ENCODE measurements around the gene SLC37A3.
"Not testable (repeated sequence)": the region's sequence is repeated elsewhere in the genome, so short reads cannot be mapped to it uniquely, and the experiment has no call there.

The SLC37A3 gene

DNA sequence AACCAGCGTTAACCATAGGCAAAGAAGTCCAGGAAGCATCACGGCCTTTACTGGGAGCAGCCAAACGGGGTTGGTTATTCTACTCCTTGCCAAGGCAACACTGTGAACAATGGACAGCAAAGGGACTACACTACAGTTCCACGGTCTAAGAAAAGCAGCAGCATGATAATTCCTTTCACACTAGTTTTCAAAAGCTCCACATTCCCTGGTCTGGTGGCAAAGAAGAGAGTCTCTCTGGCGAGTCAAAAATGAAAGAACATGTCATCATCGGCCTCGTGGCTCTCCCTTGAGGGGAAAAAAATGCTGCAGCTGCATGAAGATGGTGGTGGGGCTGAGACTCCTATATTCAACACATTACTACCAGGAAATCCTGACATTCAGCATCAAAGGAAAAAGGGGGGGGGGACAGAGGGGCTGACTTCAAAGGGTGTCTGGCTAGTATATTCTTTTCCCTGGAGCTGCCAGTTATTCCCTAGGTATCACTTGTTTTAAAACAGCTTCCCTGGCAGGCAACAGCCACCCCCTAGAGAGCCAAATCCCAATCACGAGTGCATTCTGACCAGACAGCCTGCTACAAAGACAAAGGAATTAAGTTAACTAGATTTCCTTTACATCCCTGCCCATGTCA lies 49.1 kb downstream of the SLC37A3 start:
- no peak for DNase-seq (ENCODE audit: extremely low read depth in 1 of 2, low read depth in 1 of 2)

DNA sequence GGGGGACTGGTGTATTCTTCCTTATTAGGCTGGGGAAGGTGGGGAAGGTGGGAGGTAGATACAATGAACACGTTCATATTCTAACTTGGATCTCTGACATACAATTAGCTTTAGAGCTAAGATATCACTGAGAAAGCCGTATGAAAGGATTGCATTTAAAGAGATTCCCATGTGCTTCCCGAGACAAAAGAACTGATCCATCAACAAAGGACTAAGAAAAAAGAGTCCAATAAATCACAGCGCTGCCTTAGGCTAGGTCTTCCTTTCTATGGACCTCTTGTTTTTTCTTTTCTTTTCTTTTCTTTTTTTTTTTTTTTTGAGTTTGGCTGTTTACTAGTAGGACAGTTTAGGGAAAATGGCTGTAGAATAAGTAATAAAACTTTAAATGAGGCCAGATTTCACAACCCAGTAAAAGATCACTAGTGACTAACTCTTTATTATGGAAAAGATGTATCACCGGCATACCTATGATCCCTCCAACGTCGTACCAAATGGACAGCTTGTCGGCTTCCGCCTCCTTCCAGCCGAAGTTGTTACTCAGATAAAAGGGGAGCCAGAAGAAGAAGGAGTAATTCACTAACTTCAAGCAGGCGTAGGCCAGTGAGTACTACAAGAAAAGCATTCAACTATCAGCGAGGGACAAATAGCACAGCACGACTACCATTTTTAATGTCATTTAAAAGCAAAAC lies 50.0 kb downstream of the SLC37A3 start:
- no peak for DNase-seq (ENCODE audit: extremely low read depth in 1 of 2, low read depth in 1 of 2)

DNA sequence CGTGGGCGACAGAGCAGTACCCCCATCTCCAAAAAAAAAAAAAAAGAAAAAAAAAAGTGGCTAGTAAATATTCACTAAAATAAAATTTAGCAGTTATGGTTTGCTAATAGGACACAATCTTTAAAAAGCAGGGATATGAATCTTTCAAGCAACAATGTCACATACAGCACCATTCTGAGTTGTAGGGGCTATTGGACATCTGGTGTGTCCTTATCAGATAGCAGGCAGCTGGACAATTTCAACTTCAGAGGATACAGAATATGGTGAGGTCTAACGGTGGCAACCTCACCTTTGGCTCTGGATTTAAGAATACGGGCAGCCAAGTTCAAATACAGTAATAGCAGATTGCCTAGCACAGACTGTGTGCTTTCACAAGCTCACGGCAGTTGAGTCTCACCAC lies 51.1 kb downstream of the SLC37A3 start:
- no peak for DNase-seq (ENCODE audit: extremely low read depth in 1 of 2, low read depth in 1 of 2)

DNA sequence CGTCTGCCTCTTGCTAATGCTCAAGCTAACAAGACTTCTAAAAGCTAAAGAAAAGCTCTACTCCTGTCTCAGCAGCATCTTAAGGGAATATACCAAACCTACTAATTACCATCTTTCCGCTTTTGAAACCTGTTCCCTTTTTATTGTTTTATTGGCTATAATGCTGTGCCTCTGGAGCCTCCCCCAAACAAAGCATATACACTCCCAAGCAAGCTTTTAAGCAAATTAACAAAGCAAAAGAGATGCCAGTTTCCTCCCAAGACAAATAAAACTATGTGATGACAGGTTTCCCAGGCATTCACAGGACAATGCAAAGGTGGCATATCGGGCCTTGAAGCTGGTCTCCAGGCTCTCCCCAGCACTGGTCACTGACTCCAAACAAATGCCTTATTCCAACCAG lies 52.9 kb downstream of the SLC37A3 start:
- no peak for DNase-seq (ENCODE audit: extremely low read depth in 1 of 2, low read depth in 1 of 2)

- no peak for DNase-seq (ENCODE audit: extremely low read depth in 1 of 2, low read depth in 1 of 2)
These were observed 55.4 kb downstream of the SLC37A3 start for GRCh38 chr7:140342727-140343514.

- DNase-seq (ENCODE audit: extremely low read depth in 1 of 2, low read depth in 1 of 2), result not testable (repeated sequence)
These were observed 59.4 kb downstream of the SLC37A3 start for GRCh38 chr7:140338959-140339358.

DNA sequence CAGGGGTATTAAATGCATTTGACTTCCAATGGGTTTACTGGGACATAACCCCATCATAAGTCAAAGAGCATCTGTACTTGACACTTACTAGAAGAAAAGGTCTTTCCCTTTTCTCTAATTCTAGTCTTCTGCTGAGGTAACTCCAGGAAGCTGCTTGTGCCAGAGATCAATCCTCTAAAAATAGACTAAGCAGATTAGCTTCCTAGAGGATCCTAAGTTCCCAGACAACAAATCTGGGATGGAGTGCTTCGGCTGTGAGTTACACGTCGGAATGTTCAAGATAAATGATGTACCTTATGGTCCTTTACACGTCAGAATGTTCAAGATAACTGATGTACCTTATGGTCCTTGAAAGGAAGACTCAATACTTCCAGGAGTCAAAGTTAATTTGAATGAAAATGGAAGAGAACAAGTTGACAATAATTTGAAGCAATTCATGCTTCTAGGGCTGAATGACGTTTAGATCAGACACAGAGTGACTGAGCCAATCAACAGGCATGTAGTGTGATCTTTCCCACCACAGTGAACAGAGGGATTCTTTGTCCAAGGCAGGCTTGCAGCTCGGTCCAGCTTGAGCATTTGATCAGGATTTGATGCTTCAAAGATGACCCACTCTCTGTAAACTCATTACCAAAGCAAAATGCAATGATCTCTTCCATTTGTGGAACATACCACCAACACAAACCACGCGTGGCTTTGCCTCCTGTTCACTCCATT lies 63.8 kb downstream of the SLC37A3 start:
- no peak for DNase-seq (ENCODE audit: extremely low read depth in 1 of 2, low read depth in 1 of 2)

- DNase-seq (ENCODE audit: extremely low read depth in 1 of 2, low read depth in 1 of 2), result no peak
These were observed 64.6 kb downstream of the SLC37A3 start for GRCh38 chr7:140333686-140334085.

DNA sequence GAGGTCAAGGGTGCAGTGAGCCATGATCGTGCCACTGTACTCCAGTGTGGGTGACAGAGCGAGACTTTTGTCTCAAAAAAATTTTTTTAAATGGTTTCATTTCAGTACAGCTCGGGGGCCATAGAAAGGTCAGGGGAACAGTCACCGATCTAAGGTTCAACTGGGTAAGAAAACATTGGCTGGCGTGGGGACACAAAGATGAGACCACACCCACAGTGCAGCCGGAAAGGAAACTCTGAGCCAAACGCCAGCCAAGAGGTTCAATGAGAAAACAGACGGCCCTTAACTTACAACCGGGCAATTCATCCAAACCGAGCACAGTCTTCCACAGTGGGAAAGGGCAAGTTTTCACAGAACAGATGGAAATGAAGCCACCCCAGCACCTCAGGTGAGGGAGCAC lies 65.1 kb downstream of the SLC37A3 start:
- no peak for DNase-seq (ENCODE audit: extremely low read depth in 1 of 2, low read depth in 1 of 2)

DNA sequence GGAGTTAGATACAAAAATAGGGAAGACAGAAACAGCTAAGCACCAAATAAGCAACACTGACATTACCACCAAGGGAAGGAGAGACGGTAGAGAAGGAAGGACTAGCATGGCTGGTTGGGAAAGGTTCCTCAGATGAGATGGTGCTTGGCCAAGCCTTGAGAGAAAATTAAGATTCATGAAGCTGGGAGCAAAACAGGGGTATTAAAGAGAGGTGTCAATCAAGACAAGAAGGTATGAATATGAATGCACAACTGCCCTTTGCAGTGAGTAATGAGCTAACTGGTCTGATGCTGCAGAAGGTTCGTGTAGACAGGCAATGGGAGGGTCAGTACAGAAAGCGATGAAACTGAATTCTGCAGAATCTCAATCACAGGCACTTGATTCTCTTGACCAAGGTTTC lies 67.7 kb downstream of the SLC37A3 start:
- DNase-seq (ENCODE audit: extremely low read depth in 1 of 2, low read depth in 1 of 2), result no peak

- no peak for DNase-seq (ENCODE audit: extremely low read depth in 1 of 2, low read depth in 1 of 2)
These were observed 68.2 kb downstream of the SLC37A3 start for GRCh38 chr7:140330128-140330527.

DNA sequence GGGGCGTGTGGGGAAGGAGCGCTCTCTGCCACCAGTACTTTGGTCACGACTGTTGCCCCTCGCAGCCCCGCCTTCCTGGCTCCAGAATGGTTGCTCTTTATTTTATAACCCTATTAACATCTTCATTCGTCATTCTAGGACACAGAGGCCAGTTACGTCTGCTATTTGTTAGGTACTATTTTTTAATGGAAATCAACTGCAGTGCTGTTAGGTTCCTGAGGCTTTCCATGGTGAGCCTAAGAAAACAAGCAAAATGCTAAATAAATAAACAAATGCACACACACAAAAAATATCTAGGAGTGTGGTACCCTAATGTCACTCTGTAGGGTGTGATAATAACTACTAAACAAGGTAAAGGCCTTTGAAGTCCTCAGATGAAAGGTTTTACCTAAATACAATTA lies 71.1 kb downstream of the SLC37A3 start:
- DNase-seq (ENCODE audit: extremely low read depth in 1 of 2, low read depth in 1 of 2), result no peak

GRCh38 chr7:140326116-140326928 lies 72.0 kb downstream of the SLC37A3 start:
- peak in 1 of 2 donors; percentile 16 for DNase-seq (ENCODE audit: extremely low read depth in 1 of 2, low read depth in 1 of 2)

DNA sequence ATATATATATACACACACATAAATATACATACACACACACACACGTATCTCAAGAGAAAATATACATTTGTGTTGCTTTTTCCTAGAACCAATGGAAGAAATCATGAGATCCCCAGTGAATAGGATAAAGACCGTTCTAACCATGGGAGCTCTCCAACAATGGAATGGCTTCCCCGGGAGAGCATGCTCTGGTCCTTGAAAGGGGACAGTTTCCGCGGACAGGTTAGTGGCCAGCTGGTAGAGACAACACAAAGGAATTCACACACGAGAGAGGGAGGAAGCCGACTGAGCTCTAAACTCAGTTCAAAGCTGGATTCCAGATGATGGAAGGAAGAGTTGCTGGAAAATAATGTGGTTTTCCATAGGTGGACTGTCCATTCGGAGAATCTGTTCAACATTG lies 72.7 kb downstream of the SLC37A3 start:
- no peak for DNase-seq (ENCODE audit: extremely low read depth in 1 of 2, low read depth in 1 of 2)

- no peak for DNase-seq (ENCODE audit: extremely low read depth in 1 of 2, low read depth in 1 of 2)
These were observed 73.6 kb downstream of the SLC37A3 start for GRCh38 chr7:140324714-140325113.

DNA sequence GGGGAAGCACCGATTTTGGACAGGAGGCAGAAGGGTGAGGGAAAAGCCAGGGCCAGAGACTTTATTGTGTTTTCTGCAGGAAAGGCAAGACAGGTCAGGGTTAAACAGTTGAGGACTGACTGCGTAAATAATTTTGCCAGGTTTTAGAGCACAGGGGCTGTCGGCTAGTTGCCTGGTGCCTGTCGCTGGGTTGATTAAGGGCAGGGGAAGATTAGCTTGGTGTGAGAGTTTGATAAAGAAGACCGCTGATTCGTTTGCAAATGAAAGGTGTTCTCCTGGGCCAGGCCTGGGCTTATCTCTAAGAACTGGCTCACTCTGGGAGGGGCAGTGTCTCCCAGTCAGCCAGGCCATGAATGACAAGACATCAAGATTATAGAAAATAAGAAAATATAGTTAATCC lies 75.6 kb downstream of the SLC37A3 start:
- no peak for DNase-seq (ENCODE audit: extremely low read depth in 1 of 2, low read depth in 1 of 2)

- not testable (repeated sequence) for DNase-seq (ENCODE audit: extremely low read depth in 1 of 2, low read depth in 1 of 2)
These were observed 78.3 kb downstream of the SLC37A3 start for GRCh38 chr7:140320078-140320477.

DNA sequence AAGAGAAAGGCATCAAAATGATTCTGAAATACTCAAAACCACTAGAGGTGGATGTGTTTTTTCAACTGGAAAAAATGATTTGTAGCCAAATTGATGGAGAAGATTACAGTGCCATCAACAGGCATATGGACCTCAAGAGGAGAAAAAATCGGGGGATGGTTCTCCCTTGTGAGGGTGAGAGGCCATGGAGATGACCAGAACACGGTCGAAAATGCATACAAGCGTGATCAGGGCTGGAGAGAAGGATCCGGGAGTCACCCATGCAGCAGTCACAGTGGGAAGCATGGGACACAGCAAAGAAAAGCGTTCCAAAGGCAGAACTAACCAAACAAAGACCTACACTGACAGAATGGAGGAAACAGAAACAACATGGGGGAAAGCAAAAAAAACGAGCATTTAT lies 80.3 kb downstream of the SLC37A3 start:
- no peak for DNase-seq (ENCODE audit: extremely low read depth in 1 of 2, low read depth in 1 of 2)

DNA sequence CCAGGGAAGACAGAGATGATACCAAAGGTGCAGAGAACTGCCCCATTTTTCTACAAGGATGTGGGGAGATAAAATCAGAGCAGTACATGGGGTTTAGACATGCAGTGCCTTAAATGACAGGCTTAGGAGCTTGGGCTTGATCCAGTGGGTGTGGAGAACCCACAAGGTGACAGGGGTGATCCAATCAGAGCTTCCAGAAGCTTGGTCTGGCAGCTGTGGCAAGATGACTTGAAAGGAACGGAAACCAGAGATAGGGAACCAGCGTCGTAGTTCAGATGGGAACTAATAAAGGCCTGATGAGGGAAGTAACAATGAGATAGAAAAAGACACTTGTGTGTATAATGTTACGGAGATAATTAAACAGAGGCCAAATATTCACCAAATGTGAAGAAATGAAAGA lies 80.7 kb downstream of the SLC37A3 start:
- peak in 1 of 2 donors; percentile 17 for DNase-seq (ENCODE audit: extremely low read depth in 1 of 2, low read depth in 1 of 2)

GRCh38 chr7:140316165-140316661 lies 82.1 kb downstream of the SLC37A3 start:
- DNase-seq (ENCODE audit: extremely low read depth in 1 of 2, low read depth in 1 of 2), result peak in 1 of 2 donors; percentile 26

All from stimulated activated CD8-positive, alpha-beta memory T cell treated with anti-CD3 and anti-CD28 coated beads, Interleukin-7, amount 100 ng/mL, for 48 hours (primary cell).